IPS DF 6.9 (cell line): ENCODE results near the gene TLCD5.

Source experiments
- DNase-seq: peaks from one replicate; pipeline ENCODE4 v3.0.0-alpha.2; 2013; ENCODE audit warnings: low read depth, low spot score
- H3K27ac ChIP-seq: one replicate; pipeline ENCODE4 v1.5.1; 2013; ENCODE audit warnings: low read length, control low read depth
- H3K27me3 ChIP-seq: 2 replicates; pipeline ENCODE4 v1.6.1; 2013; ENCODE audit warnings: mild to moderate bottlenecking, low read length; ENCODE audit not compliant: control insufficient read depth, insufficient read depth
- H3K36me3 ChIP-seq: 2 replicates; pipeline ENCODE4 v1.6.1; 2013; ENCODE audit warnings: low read length; ENCODE audit not compliant: control insufficient read depth, insufficient read depth
- H3K4me1 ChIP-seq: 2 replicates; pipeline ENCODE4 v1.6.1; 2013; ENCODE audit warnings: low read length; ENCODE audit not compliant: control insufficient read depth, insufficient read depth
- H3K4me3 ChIP-seq: 2 replicates; pipeline ENCODE4 v1.5.1; 2013; ENCODE audit warnings: mild to moderate bottlenecking, low read length
- H3K9me3 ChIP-seq: 2 replicates; pipeline ENCODE4 v1.6.1; 2013; ENCODE audit warnings: low read length, inconsistent platforms; ENCODE audit not compliant: control insufficient read depth, insufficient read depth
- WGBS: extraction: QIAGEN DNeasy Blood & Tissue Kit; methylation state at CpG from one replicate; pipeline ENCODE4 v1.1.7; 2013; ENCODE audit warnings: mixed read lengths, missing lambda C conversion rate; ENCODE audit not compliant: insufficient read length, insufficient coverage; 5-methylcytosine and 5-hydroxymethylcytosine counted together

The TLCD5 gene

GRCh38 chr11:120376547-120377182 is 51.6 kb downstream of the TLCD5 start:
- H3K27me3 ChIP-seq = no peaks in the 10 kb centered on the region
- H3K36me3 ChIP-seq = no peaks in the 10 kb centered on the region
- no peak for DNase-seq
- H3K9me3 ChIP-seq = no peaks in the 10 kb centered on the region
- H3K4me3 ChIP-seq = no peak overlapping the region
- H3K27ac ChIP-seq = no peak overlapping the region
- WGBS = no CpG with 5 or more reads among the region's 6 CpGs
- H3K4me1 ChIP-seq = no peaks in the 10 kb centered on the region

GRCh38 chr11:120378474-120378873 is 53.4 kb downstream of the TLCD5 start:
- Histone ChIP-seq H3K9me3 (no peaks in the 10 kb centered on the region), H3K4me3 (no peak overlapping the region), H3K27ac (no peak overlapping the region), H3K27me3 (no peaks in the 10 kb centered on the region), H3K4me1 (no peaks in the 10 kb centered on the region), H3K36me3 (no peaks in the 10 kb centered on the region)
- no peak for DNase-seq
- no CpG with 5 or more reads among the region's 3 CpGs for WGBS

- no peak overlapping the region for H3K4me3 ChIP-seq
- DNase-seq = no peak
- no peaks in the 10 kb centered on the region for H3K27me3 ChIP-seq
- no CpG with 5 or more reads among the region's 7 CpGs for WGBS
- no peaks in the 10 kb centered on the region for H3K9me3 ChIP-seq
- no peak overlapping the region for H3K27ac ChIP-seq
- no peaks in the 10 kb centered on the region for H3K4me1 ChIP-seq
- H3K36me3 ChIP-seq = no peaks in the 10 kb centered on the region
These were observed 56.3 kb downstream of the TLCD5 start for GRCh38 chr11:120381401-120381800.
